Karpas-422 (cell line): Measurements from ENCODE around the gene NSF. TPM values are rescaled to one million over a fixed set of nuclear protein-coding genes. Genes with fewer than 3 reads are reported as not detected.

Experiments
- DNase-seq: peaks from one replicate; pipeline ENCODE4 v3.0.0-alpha.2; 2015
- H2AFZ ChIP-seq: fragments of 200-600 bp; sonication (generic); 2 replicates; pipeline ENCODE4 v1.6.1; 2014; ENCODE audit warnings: antibody characterized with exemption, low read length, mixed read lengths
- H3K27ac ChIP-seq: fragments of 200-600 bp; sonication (generic); 2 replicates; pipeline ENCODE4 v1.5.1; 2014; ENCODE audit warnings: mild to moderate bottlenecking, low read length, moderate library complexity
- H3K27me3 ChIP-seq: fragments of 200-600 bp; sonication (generic); 2 replicates; pipeline ENCODE4 v1.6.1; 2014; ENCODE audit warnings: low read length, mixed read lengths
- H3K36me3 ChIP-seq: fragments of 200-600 bp; sonication (generic); 2 replicates; pipeline ENCODE4 v1.6.1; 2014; ENCODE audit warnings: low read length, mixed read lengths; ENCODE audit not compliant: insufficient read depth
- H3K4me1 ChIP-seq: fragments of 200-600 bp; sonication (generic); 2 replicates; pipeline ENCODE4 v1.6.1; 2014; ENCODE audit warnings: mild to moderate bottlenecking, low read length, mixed read lengths
- H3K4me2 ChIP-seq: fragments of 200-600 bp; sonication (generic); 2 replicates; pipeline ENCODE4 v1.6.1; 2014; ENCODE audit warnings: low read length, low read depth, mild to moderate bottlenecking; ENCODE audit not compliant: poor library complexity, severe bottlenecking
- H3K4me3 ChIP-seq: fragments of 200-600 bp; sonication (generic); 2 replicates; pipeline ENCODE4 v1.5.1; 2014; ENCODE audit warnings: mild to moderate bottlenecking, antibody characterized with exemption, low read length, mixed read lengths
- H3K79me2 ChIP-seq: fragments of 200-600 bp; sonication (generic); 2 replicates; pipeline ENCODE4 v1.6.1; 2014; ENCODE audit warnings: mild to moderate bottlenecking, low read length, mixed read lengths
- H3K9ac ChIP-seq: fragments of 200-600 bp; sonication (generic); 2 replicates; pipeline ENCODE4 v1.6.0; 2014; ENCODE audit warnings: low read length
- H3K9me2 ChIP-seq: fragments of 200-600 bp; sonication (generic), shearing (Covaris generic); replicated peaks from 2 replicates; pipeline ENCODE4 v1.6.0; 2014; ENCODE audit warnings: mild to moderate bottlenecking, low read length, moderate library complexity; ENCODE audit not compliant: insufficient read depth
- H3K9me3 ChIP-seq: fragments of 300-700, 200-600 bp; sonication (generic); 2 replicates; pipeline ENCODE4 v1.6.1; 2014; ENCODE audit warnings: low read length, mixed read lengths
- H4K20me1 ChIP-seq: fragments of 200-600 bp; sonication (generic); 2 replicates; pipeline ENCODE4 v1.6.1; 2014; ENCODE audit warnings: mild to moderate bottlenecking, antibody characterized with exemption, low read length, low read depth; ENCODE audit not compliant: insufficient read depth
- total RNA-seq: library from RNA; depleted of rRNA; stranded (reverse); fragments of >200 nt; shearing (Covaris generic); gene quantifications from 2 replicates; pipeline ENCODE4 v1.2.3, GENCODE V29; 2014; ENCODE audit warnings: low replicate concordance

The NSF gene
- total RNA-seq, 1 experiment from 2014 or later: 31.8 TPM

DNA sequence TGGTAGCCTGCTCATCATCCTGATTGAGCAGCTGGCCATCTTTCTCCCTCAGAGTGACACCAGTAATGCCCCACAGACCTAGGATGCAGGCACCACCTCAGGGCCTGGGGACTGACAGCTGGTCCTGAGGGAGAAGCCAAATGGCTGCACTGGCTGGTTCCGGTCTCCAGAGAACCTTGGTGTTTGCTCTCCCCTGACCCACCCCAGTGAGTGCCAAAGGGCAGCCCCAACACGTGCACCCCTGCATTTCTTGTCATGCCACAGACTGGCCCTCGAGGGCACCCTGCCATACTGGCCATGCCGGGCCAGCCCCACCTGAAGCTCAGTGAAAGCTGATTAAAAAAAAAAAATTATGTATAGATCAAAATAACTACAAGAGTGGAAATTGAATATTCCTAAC lies 127.5 kb downstream of the NSF start:
- H3K27me3 ChIP-seq: no peaks in the 10 kb centered on the region
- peaks cover 20% of the 10 kb centered on the region for H3K36me3 ChIP-seq
- no peak overlapping the region for H3K4me3 ChIP-seq
- H3K9me2 ChIP-seq: no peaks in the 10 kb centered on the region
- H2AFZ ChIP-seq: no peak overlapping the region
- H3K27ac ChIP-seq: no peak overlapping the region
- no peaks in the 10 kb centered on the region for H3K79me2 ChIP-seq
- H4K20me1 ChIP-seq: no peaks in the 10 kb centered on the region
- peaks cover 9% of the 10 kb centered on the region for H3K4me1 ChIP-seq
- no peak for DNase-seq
- no peak overlapping the region for H3K4me2 ChIP-seq
- no peak overlapping the region for H3K9ac ChIP-seq
- H3K9me3 ChIP-seq: no peaks in the 10 kb centered on the region

DNA sequence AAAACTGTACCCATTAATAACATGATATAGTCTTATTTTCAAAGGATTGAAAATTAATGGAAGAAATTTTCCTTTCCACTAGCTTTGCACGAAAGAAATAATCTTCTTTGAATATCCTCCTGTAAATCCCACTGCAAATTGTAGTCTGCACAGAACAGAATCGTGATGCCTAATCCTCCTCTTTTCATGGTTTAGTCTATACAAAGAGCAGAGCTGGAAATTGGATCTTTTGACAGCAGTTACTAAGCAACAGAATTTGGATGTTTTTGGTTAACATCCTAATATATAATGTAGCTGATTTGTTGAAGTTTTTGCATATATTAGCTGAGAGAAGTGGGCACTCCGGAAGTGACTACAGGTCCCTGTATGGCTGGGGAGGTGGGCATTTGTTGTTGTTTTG lies 129.4 kb downstream of the NSF start:
- Histone ChIP-seq H3K27ac (no peak overlapping the region), H3K9ac (no peak overlapping the region), H3K4me3 (no peak overlapping the region), H3K36me3 (peaks cover 9% of the 10 kb centered on the region; the same call in 1 of the 2 replicates), H3K27me3 (no peaks in the 10 kb centered on the region), H3K9me3 (no peaks in the 10 kb centered on the region), H3K4me2 (no peak overlapping the region), H2AFZ (no peak overlapping the region), H3K4me1 (peaks cover 9% of the 10 kb centered on the region), H3K79me2 (no peaks in the 10 kb centered on the region), H4K20me1 (no peaks in the 10 kb centered on the region), H3K9me2 (no peaks in the 10 kb centered on the region)
- DNase-seq: no peak

DNA sequence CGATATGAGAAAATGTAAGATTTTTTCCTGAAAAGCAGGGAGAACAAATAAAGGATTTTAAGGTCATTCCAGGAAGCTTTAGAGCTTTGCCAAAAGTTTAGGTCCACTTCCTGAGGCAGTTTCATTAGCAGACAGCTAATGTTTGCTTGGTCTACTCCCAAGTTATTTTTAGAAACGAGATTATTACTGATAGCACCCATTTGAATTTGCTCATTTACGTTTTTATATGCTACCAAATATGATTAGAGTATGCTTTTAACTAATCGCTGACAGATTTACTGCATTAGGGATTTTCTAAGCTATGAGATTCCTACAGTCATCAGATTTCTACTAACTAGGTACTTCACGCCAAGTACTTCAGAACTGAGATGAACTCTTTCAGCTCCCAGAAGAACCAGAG lies 129.9 kb downstream of the NSF start:
- Histone ChIP-seq H3K9me3 (no peaks in the 10 kb centered on the region), H3K4me3 (no peak overlapping the region), H3K79me2 (no peaks in the 10 kb centered on the region), H3K9ac (no peak overlapping the region), H3K36me3 (peaks cover 7% of the 10 kb centered on the region; the same call in 1 of the 2 replicates), H4K20me1 (no peaks in the 10 kb centered on the region), H3K4me2 (no peak overlapping the region), H3K9me2 (no peaks in the 10 kb centered on the region), H3K27me3 (no peaks in the 10 kb centered on the region), H3K4me1 (peaks cover 9% of the 10 kb centered on the region), H3K27ac (no peak overlapping the region), H2AFZ (no peak overlapping the region)
- no peak for DNase-seq

DNA sequence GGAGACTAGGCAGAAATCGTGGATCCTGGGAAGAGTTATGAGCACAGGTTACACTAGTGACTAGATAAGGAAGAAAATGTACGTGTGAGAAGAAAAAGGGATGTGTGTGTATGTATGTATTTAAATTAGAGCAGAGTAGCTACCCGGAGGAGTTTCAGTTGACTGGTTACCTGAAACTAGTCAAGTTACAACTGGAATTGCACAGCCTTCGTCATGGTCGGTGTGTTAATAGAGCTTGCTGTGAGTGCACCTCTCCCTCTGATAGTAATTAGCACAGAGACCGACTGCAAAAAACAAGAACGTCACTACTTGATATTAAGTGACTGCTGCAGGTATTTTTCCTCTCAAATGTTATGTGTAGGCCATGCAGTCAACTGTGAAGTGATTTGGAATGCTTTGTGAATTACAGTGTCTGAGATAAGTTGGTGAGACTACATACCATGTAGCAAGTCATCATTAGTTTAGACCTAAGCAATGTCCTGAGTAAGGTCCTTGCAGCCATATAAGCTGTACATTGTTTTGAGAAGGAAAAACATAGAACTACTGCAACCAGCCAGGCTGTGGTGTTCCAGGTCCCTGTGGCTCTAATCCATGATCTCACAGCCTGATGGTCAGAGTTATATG lies 132.3 kb downstream of the NSF start:
- no peaks in the 10 kb centered on the region for H4K20me1 ChIP-seq
- H3K4me3 ChIP-seq: no peak overlapping the region
- no peaks in the 10 kb centered on the region for H3K9me2 ChIP-seq
- H2AFZ ChIP-seq: no peak overlapping the region
- H3K4me2 ChIP-seq: no peak overlapping the region
- H3K27ac ChIP-seq: no peak overlapping the region
- peaks cover 9% of the 10 kb centered on the region; the same call in 1 of the 2 replicates for H3K36me3 ChIP-seq
- no peak for DNase-seq
- no peaks in the 10 kb centered on the region for H3K9me3 ChIP-seq
- H3K9ac ChIP-seq: no peak overlapping the region
- H3K27me3 ChIP-seq: no peaks in the 10 kb centered on the region
- no peaks in the 10 kb centered on the region for H3K79me2 ChIP-seq
- H3K4me1 ChIP-seq: peaks cover 9% of the 10 kb centered on the region

DNA sequence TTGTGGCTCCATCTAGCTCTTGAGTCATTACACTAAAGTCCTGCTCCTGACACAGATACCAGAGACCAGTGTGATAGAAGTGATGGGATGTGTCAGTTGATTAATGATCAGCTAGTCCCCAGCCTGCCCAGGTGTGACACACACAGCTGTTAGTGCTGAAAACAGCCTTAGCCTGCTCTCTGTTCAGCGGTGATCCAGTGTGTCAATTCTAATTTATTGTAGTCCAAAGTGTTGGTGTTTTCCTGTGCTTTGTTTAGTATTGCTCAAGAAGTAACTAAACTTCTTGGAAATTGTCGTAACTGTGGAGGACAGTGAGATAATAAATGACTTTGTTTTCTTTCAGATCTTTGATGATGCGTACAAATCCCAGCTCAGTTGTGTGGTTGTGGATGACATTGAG lies 135.7 kb downstream of the NSF start:
- H3K4me2 ChIP-seq: no peak overlapping the region
- no peaks in the 10 kb centered on the region for H3K79me2 ChIP-seq
- H3K27ac ChIP-seq: no peak overlapping the region
- peaks cover 9% of the 10 kb centered on the region for H3K4me1 ChIP-seq
- peaks cover 21% of the 10 kb centered on the region for H3K36me3 ChIP-seq
- no peaks in the 10 kb centered on the region for H4K20me1 ChIP-seq
- DNase-seq: no peak
- H3K27me3 ChIP-seq: no peaks in the 10 kb centered on the region
- no peaks in the 10 kb centered on the region for H3K9me3 ChIP-seq
- H3K4me3 ChIP-seq: no peak overlapping the region
- H3K9me2 ChIP-seq: no peaks in the 10 kb centered on the region
- no peak overlapping the region for H2AFZ ChIP-seq
- H3K9ac ChIP-seq: no peak overlapping the region

DNA sequence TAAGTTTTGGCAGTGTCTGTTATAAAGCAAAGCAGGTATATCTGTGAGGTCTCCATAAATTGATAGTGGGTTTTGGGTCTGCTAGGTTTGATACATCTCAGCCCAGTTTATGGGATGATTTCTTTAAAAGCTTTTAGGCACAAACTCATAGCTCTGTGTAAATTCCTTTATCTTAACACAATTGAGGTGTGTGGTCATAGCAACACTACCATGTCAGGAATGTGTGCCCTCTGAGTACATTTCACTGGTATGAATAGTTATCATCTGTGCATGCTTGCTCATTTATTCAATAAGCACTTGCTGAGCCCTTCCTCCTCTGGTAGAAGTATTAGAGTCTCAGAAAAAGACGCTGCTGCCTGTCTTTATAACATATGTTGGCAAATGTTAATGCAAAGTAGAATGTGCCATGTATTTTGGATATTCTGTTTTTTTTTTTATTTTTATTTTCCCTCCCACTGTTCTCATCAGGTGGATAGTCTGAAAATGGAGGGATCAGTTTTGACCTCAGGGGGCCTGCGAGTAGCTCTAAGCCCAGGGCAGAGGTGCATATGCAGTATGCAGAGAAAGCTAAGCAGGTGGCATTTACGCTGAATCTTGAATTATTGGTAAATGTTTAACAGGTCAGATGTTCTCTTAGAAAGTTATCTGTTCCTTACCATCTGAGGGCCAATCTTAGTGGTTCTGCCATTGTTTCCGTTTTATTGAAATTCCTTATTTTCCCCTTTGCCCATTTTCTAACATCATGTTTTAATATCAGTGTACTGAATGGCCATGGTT lies 137.3 kb downstream of the NSF start:
- no peak overlapping the region for H3K27ac ChIP-seq
- H3K9me3 ChIP-seq: no peaks in the 10 kb centered on the region
- peaks cover 28% of the 10 kb centered on the region for H3K36me3 ChIP-seq
- H3K4me2 ChIP-seq: no peak overlapping the region
- H3K9me2 ChIP-seq: no peaks in the 10 kb centered on the region
- no peak overlapping the region for H3K9ac ChIP-seq
- no peak overlapping the region for H2AFZ ChIP-seq
- no peak for DNase-seq
- H3K4me1 ChIP-seq: peaks cover 9% of the 10 kb centered on the region
- H3K79me2 ChIP-seq: no peaks in the 10 kb centered on the region
- no peak overlapping the region for H3K4me3 ChIP-seq
- no peaks in the 10 kb centered on the region for H3K27me3 ChIP-seq
- H4K20me1 ChIP-seq: no peaks in the 10 kb centered on the region

DNA sequence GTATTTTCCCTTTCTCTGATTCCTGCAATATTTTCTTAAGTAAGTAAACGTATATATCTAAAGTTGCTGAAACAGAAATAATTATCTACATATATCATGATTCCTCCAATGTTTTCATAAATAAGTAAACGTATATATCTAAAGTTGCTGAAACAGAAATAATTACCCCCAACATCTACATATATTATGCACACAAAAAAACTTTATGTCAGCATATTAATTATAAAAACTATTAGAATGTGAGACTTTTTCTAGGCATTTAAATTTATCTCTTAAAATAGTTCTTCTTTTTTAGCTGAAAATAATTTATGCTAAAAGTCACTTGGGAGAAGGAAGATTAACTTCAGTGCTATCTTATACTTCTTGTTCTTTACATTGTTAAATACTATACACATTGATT lies 139.6 kb downstream of the NSF start:
- Histone ChIP-seq H2AFZ (no peak overlapping the region), H3K9me2 (no peaks in the 10 kb centered on the region), H3K9me3 (no peaks in the 10 kb centered on the region), H3K9ac (no peak overlapping the region), H3K4me2 (no peak overlapping the region), H3K4me1 (peaks cover 13% of the 10 kb centered on the region), H4K20me1 (no peaks in the 10 kb centered on the region), H3K27me3 (no peaks in the 10 kb centered on the region), H3K79me2 (no peaks in the 10 kb centered on the region), H3K27ac (no peak overlapping the region), H3K4me3 (no peak overlapping the region), H3K36me3 (peaks cover 33% of the 10 kb centered on the region)
- no peak for DNase-seq

DNA sequence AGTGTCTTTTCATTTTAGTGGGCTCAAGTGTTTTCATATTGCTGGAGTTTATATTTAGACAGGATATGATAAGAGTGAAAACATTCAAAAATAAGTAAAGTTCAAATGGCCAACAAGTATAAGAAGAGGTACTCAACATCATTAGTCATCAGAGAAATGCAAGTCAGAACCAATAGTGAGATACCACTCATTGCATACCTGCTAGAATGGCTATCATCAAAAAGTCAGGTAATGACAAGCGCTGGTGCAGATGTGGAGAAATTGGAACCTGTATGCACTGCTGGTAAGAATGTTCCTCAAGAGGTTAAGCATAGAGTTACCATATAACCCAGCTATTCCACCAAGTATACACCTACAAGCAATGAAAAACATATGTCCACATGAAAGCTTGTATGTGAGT lies 140.2 kb downstream of the NSF start:
- no peaks in the 10 kb centered on the region for H3K9me2 ChIP-seq
- H3K27me3 ChIP-seq: no peaks in the 10 kb centered on the region
- DNase-seq: no peak
- no peak overlapping the region for H3K9ac ChIP-seq
- H2AFZ ChIP-seq: no peak overlapping the region
- no peak overlapping the region for H3K4me2 ChIP-seq
- peaks cover 33% of the 10 kb centered on the region for H3K36me3 ChIP-seq
- no peaks in the 10 kb centered on the region for H3K79me2 ChIP-seq
- H3K4me3 ChIP-seq: no peak overlapping the region
- no peaks in the 10 kb centered on the region for H4K20me1 ChIP-seq
- peaks cover 19% of the 10 kb centered on the region for H3K4me1 ChIP-seq
- no peaks in the 10 kb centered on the region for H3K9me3 ChIP-seq
- H3K27ac ChIP-seq: no peak overlapping the region
